Measurements from ENCODE around the gene SSBP4.

SSBP4 gene

GRCh38 chr19:18464646-18465045 lies 45.4 kb downstream of the SSBP4 start:
- peaks cover 7% of the 10 kb centered on the region for H4K20me1 ChIP-seq (ENCODE audit: control insufficient read depth, insufficient read depth, low read depth, low read length)
- H3K9me2 ChIP-seq (replicated peaks; ENCODE audit: control insufficient read depth, low read length): no peaks in the 10 kb centered on the region
- TF ChIP-seq EZH2phosphoT487 (IDR thresholded peaks at IDR 0.05; ENCODE audit: borderline replicate concordance, low read length): no peak
- no peak for TF ChIP-seq CTCF (IDR thresholded peaks at IDR 0.05; ENCODE audit: low read depth, low read length, poor library complexity, severe bottlenecking)
- peaks cover 11% of the 10 kb centered on the region for H3K79me2 ChIP-seq (ENCODE audit: control insufficient read depth, low read length)
- H3K27ac ChIP-seq (ENCODE audit: low read depth, low read length): no peak overlapping the region
- no peaks in the 10 kb centered on the region for H3K9me3 ChIP-seq (ENCODE audit: control insufficient read depth, insufficient read depth, low read length)
- H3K4me3 ChIP-seq (ENCODE audit: low read length): no peak overlapping the region
- H3K36me3 ChIP-seq (ENCODE audit: control insufficient read depth, low read length): peaks cover 26% of the 10 kb centered on the region
- H3K27me3 ChIP-seq (ENCODE audit: control insufficient read depth, low read length): no peaks in the 10 kb centered on the region
- no peaks in the 10 kb centered on the region for H3F3A ChIP-seq (ENCODE audit: control insufficient read depth, insufficient read depth)
- no peaks in the 10 kb centered on the region for H3K4me1 ChIP-seq (ENCODE audit: control insufficient read depth, low read length)
- H3K4me2 ChIP-seq (ENCODE audit: low read length): no peak overlapping the region

- no peaks in the 10 kb centered on the region for H3F3A ChIP-seq (ENCODE audit: control insufficient read depth, insufficient read depth)
- H4K20me1 ChIP-seq (ENCODE audit: control insufficient read depth, insufficient read depth, low read depth, low read length): peaks cover 7% of the 10 kb centered on the region
- no peaks in the 10 kb centered on the region for H3K9me2 ChIP-seq (replicated peaks; ENCODE audit: control insufficient read depth, low read length)
- no peaks in the 10 kb centered on the region for H3K9me3 ChIP-seq (ENCODE audit: control insufficient read depth, insufficient read depth, low read length)
- no peak overlapping the region for H3K27ac ChIP-seq (ENCODE audit: low read depth, low read length)
- H3K79me2 ChIP-seq (ENCODE audit: control insufficient read depth, low read length): peaks cover 11% of the 10 kb centered on the region
- H3K4me1 ChIP-seq (ENCODE audit: control insufficient read depth, low read length): no peaks in the 10 kb centered on the region
- H3K4me3 ChIP-seq (ENCODE audit: low read length): no peak overlapping the region
- no peak overlapping the region for H3K4me2 ChIP-seq (ENCODE audit: low read length)
- TF ChIP-seq CTCF (IDR thresholded peaks at IDR 0.05; ENCODE audit: low read depth, low read length, poor library complexity, severe bottlenecking) (no peak), EZH2phosphoT487 (IDR thresholded peaks at IDR 0.05; ENCODE audit: borderline replicate concordance, low read length) (no peak)
- no peaks in the 10 kb centered on the region for H3K27me3 ChIP-seq (ENCODE audit: control insufficient read depth, low read length)
- H3K36me3 ChIP-seq (ENCODE audit: control insufficient read depth, low read length): peaks cover 22% of the 10 kb centered on the region
Observed at GRCh38 chr19:18465214-18465963, 46.2 kb downstream of the SSBP4 start.

GRCh38 chr19:18465964-18466339 lies 46.8 kb downstream of the SSBP4 start:
- H3K4me1 ChIP-seq (ENCODE audit: control insufficient read depth, low read length): no peaks in the 10 kb centered on the region
- peaks cover 21% of the 10 kb centered on the region for H3K36me3 ChIP-seq (ENCODE audit: control insufficient read depth, low read length)
- no peaks in the 10 kb centered on the region for H3F3A ChIP-seq (ENCODE audit: control insufficient read depth, insufficient read depth)
- peaks cover 7% of the 10 kb centered on the region for H4K20me1 ChIP-seq (ENCODE audit: control insufficient read depth, insufficient read depth, low read depth, low read length)
- H3K27ac ChIP-seq (ENCODE audit: low read depth, low read length): no peak overlapping the region
- no peak for TF ChIP-seq EZH2phosphoT487 (IDR thresholded peaks at IDR 0.05; ENCODE audit: borderline replicate concordance, low read length)
- TF ChIP-seq CTCF (IDR thresholded peaks at IDR 0.05; ENCODE audit: low read depth, low read length, poor library complexity, severe bottlenecking): no peak
- H3K9me3 ChIP-seq (ENCODE audit: control insufficient read depth, insufficient read depth, low read length): no peaks in the 10 kb centered on the region
- H3K27me3 ChIP-seq (ENCODE audit: control insufficient read depth, low read length): no peaks in the 10 kb centered on the region
- H3K4me2 ChIP-seq (ENCODE audit: low read length): no peak overlapping the region
- no peak overlapping the region for H3K4me3 ChIP-seq (ENCODE audit: low read length)
- no peaks in the 10 kb centered on the region for H3K9me2 ChIP-seq (replicated peaks; ENCODE audit: control insufficient read depth, low read length)
- peaks cover 11% of the 10 kb centered on the region for H3K79me2 ChIP-seq (ENCODE audit: control insufficient read depth, low read length)
